Skeletal muscle tissue (tissue), 4 donors: Measurements from ENCODE around the gene ARSK. TPM values are rescaled to one million over a fixed set of nuclear protein-coding genes. Genes with fewer than 3 reads are reported as not detected.

Experiments
- H3K27ac ChIP-seq: one replicate; pipeline ENCODE4 v1.7.0; 2013; ENCODE audit warnings: mild to moderate bottlenecking, low read depth, low read length, inconsistent platforms
- H3K27me3 ChIP-seq, 3 donors: one replicate each; pipeline ENCODE4 v1.7.0; 2013; ENCODE audit warnings: low read length in 3 of 3; ENCODE audit not compliant: control insufficient read depth in 3 of 3, insufficient read depth in 3 of 3
- H3K36me3 ChIP-seq, 3 donors: one replicate each; pipeline ENCODE4 v1.7.0; 2013; ENCODE audit warnings: low read length in 3 of 3; ENCODE audit not compliant: control insufficient read depth in 3 of 3, insufficient read depth in 3 of 3
- H3K4me1 ChIP-seq, 3 donors: one replicate each; pipeline ENCODE4 v1.7.0; 2013; ENCODE audit warnings: low read length in 3 of 3, mild to moderate bottlenecking in 3 of 3; ENCODE audit not compliant: control insufficient read depth in 3 of 3, insufficient read depth in 3 of 3
- H3K4me3 ChIP-seq, 3 donors: one replicate each; pipeline ENCODE4 v1.7.0; 2013; ENCODE audit warnings: low read length in 3 of 3
- H3K9ac ChIP-seq, 3 donors: one replicate each; pipeline ENCODE4 v1.7.0; 2013; ENCODE audit warnings: low read length in 3 of 3, mild to moderate bottlenecking in 3 of 3, moderate library complexity in 2 of 3, low read depth in 1 of 3
- H3K9me3 ChIP-seq, 3 donors: one replicate each; pipeline ENCODE4 v1.7.0; 2013; ENCODE audit warnings: low read length in 3 of 3; ENCODE audit not compliant: control insufficient read depth in 3 of 3
- total RNA-seq: library from RNA; depleted of rRNA; stranded (reverse); fragments of >200 nt; gene quantifications from one replicate; pipeline ENCODE4 v1.2.3, GENCODE V29; 2014
- donor health status: Osteomylitis.

Gene ARSK
- total RNA-seq, 1 donor from 2014 or later, result 6.3 TPM

DNA sequence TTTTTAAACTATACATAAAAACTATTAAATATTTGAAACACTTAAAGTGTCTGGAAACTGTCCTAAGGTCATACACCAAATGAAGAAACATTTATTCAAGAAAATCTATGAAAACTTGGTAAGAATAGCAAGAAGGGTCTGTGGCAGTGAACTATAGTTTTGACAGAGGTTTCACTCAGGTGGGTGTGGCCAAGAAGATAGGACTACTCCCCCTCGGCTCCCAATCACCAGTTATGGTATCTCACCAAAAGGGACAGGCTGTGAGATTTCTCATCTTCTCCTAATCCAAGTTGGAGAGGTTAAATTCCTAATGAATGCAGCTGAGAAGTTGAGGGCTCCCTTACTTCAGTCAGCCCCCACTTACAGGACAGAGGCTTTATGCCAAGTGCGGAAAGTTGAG is 2.9 kb downstream of the ARSK start:
- peaks cover 0 to 2% (median 2%) of the 10 kb centered on the region in 3 donors for H3K36me3 ChIP-seq
- no peaks in the 10 kb centered on the region for H3K27me3 ChIP-seq
- H3K27ac ChIP-seq, result no peak overlapping the region
- H3K9ac ChIP-seq, result no peak overlapping the region
- H3K4me1 ChIP-seq, result peaks cover 8 to 17% (median 13%) of the 10 kb centered on the region in 3 donors
- no peaks in the 10 kb centered on the region for H3K9me3 ChIP-seq
- no peak overlapping the region for H3K4me3 ChIP-seq

DNA sequence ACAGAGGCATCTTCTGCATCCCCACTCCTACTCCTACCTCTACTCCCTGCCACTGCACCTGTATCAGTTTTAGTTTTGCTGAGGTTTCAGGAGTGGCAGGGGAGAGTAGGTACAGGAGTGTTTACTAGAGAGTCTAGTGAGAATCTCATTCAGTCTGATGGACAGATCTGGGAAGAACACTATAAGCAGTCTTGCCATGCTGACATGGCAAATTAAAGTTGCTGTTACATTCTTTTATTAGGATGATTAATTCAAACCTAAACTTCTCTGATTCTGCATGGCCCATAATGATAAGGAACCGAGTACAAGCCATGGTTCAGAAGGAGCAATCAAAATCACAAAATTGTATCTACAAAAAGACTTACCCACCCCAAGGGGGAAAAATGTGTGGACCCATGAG is 7.4 kb downstream of the ARSK start:
- Histone ChIP-seq H3K27me3 (no peaks in the 10 kb centered on the region), H3K27ac (no peak overlapping the region), H3K36me3 (peaks cover 0 to 2% (median 0%) of the 10 kb centered on the region in 3 donors), H3K4me3 (no peak overlapping the region), H3K4me1 (no peaks in the 10 kb centered on the region), H3K9me3 (no peaks in the 10 kb centered on the region), H3K9ac (no peak overlapping the region)

DNA sequence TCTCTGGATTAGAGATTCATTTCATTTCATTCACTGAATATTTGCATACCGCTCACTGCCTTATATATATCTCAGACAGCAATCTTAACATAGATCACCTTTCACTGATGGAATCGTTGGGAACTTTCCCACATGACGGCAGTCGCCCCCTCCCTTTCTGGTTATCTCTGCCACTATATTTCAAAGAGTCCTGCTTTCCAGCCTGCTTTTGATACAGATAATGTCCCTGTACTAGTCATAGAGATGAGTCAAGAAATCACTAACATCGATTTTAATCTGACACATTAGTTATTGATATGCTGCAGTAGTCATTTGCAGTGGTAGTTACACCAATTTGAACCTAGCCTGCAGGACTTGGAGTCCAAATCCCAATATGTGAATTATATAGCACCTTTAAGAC is 8.5 kb downstream of the ARSK start:
- Histone ChIP-seq H3K4me1 (no peaks in the 10 kb centered on the region), H3K4me3 (no peak overlapping the region), H3K27ac (no peak overlapping the region), H3K9me3 (no peaks in the 10 kb centered on the region), H3K9ac (no peak overlapping the region), H3K27me3 (no peaks in the 10 kb centered on the region), H3K36me3 (peaks cover 0 to 2% (median under 1%) of the 10 kb centered on the region in 3 donors)

DNA sequence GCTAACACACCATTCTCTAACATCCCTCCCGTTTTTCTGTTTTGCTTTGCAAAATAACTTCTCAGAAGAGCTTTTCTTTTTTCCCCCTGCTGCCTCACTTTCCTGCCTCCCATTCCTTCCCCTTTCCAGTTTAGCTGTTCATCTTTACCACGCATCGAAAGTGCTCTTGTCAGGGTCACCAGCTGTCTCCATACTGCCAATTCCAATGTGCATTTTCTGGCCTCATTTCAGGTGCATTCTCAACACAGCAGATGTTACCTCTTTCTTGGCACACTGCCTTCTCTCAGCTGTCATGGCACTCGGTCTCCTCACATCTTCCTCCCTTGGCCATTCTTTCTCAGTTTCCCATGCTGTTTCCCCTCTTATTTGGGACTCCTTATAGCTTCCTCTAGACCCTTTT is 9.5 kb downstream of the ARSK start:
- no peaks in the 10 kb centered on the region for H3K4me1 ChIP-seq
- H3K27me3 ChIP-seq, result no peaks in the 10 kb centered on the region
- no peak overlapping the region for H3K27ac ChIP-seq
- peaks cover 0 to 5% (median 5%) of the 10 kb centered on the region in 3 donors for H3K36me3 ChIP-seq
- H3K4me3 ChIP-seq, result no peak overlapping the region
- no peak overlapping the region for H3K9ac ChIP-seq
- H3K9me3 ChIP-seq, result no peaks in the 10 kb centered on the region

DNA sequence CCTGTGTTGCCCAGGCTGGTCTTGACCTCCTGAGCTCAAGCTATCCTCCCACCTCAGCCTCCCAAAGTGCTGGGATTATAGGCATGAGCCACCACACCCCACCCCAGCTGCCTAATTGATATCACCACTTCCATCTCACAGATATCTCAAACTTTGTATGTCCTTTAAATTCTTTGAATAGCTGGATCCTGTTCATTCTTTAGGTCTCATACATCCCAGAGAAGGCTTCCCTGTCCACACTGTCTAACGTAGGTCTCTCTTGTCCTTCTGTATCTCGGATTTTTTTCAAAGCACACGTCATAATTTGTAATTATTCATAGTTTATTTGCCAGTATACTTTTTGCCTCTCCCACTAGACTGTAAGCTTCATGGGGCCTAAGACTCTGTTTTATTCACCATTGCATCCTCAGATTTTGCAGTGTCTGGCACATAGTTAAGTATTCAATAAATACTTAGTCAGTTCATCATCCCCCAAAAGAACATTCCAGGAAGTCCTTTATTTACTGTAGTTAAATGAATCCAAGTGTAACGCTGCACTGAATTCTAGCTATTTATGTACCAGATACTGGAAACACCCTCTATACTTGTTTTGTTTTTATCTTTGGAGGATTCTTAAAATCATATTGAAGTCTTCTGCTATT is 10.5 kb downstream of the ARSK start:
- no peak overlapping the region for H3K9ac ChIP-seq

DNA sequence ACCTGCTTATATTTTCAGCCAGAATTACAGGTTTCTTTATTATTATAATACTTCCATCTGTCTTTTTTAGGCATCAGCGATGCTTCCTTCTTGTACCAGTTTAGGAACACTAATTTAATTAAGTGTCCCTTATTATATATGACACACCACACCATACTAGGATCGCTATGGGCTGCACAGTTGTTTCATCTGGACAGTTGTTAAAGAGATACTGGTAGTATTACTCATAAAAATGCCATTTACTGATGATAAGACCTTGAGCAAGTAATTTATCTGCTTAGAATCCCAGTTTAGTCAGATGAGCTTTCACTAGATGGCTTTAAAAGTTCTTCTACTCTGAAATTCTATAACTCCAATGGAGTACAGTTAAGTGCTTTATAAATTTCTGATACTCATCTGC is 17.1 kb downstream of the ARSK start:
- no peak overlapping the region for H3K9ac ChIP-seq
- no peaks in the 10 kb centered on the region for H3K27me3 ChIP-seq
- H3K9me3 ChIP-seq, result no peaks in the 10 kb centered on the region
- peaks cover 0 to 5% (median 5%) of the 10 kb centered on the region in 3 donors for H3K36me3 ChIP-seq
- peaks cover 0 to 6% (median 0%) of the 10 kb centered on the region in 3 donors for H3K4me1 ChIP-seq
- no peak overlapping the region for H3K27ac ChIP-seq
- H3K4me3 ChIP-seq, result no peak overlapping the region

More for the DNA sequence above, 10.5 kb downstream of the ARSK start:
- Histone ChIP-seq H3K27me3 (no peaks in the 10 kb centered on the region), H3K4me1 (peaks cover 0 to 4% (median 0%) of the 10 kb centered on the region in 3 donors), H3K9me3 (no peaks in the 10 kb centered on the region), H3K4me3 (no peak overlapping the region), H3K27ac (no peak overlapping the region), H3K36me3 (peaks cover 0 to 5% (median 5%) of the 10 kb centered on the region in 3 donors)

DNA sequence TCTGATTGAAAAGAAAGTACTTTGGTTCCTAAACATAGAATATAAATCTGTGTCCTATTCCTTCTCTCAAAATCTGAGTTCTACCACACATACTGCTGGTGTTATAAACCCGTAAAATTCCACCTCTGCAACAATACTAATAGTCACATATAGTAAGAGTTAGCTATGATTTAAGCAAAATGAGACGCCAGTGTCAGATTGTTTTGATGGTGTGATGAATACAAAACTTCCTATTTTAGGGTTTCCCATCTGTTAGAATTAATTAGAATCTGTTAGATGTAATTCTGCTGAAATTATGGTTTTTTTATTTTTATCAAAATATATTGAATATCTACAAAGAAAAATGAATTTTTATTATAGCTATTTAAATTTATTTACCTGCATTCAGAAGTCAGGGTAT is 26.7 kb downstream of the ARSK start:
- Histone ChIP-seq H3K27ac (no peak overlapping the region), H3K9ac (no peak overlapping the region), H3K9me3 (no peaks in the 10 kb centered on the region), H3K36me3 (no peaks in the 10 kb centered on the region), H3K4me3 (no peak overlapping the region), H3K27me3 (no peaks in the 10 kb centered on the region), H3K4me1 (no peaks in the 10 kb centered on the region)

DNA sequence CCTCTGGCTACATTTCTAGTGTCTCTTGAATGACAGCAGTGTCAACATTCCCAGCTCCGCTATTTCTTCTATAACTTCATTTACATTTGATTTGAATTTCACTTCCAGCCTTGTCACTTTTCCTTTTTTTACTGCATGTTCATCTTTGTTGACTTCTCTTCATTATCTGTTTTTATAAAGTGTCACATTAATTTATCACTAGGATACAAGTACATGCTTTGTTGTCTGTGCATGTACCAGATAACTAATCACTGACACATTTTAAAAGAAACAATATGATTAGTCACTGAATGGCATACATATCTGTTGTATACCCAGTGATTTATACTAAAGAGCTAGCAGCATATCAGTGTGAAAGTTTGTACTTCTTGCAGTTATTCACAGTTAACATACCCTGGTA is 29.1 kb downstream of the ARSK start:
- Histone ChIP-seq H3K36me3 (no peaks in the 10 kb centered on the region), H3K9me3 (no peaks in the 10 kb centered on the region), H3K9ac (no peak overlapping the region), H3K27ac (no peak overlapping the region), H3K4me3 (no peak overlapping the region), H3K27me3 (no peaks in the 10 kb centered on the region), H3K4me1 (no peaks in the 10 kb centered on the region)

DNA sequence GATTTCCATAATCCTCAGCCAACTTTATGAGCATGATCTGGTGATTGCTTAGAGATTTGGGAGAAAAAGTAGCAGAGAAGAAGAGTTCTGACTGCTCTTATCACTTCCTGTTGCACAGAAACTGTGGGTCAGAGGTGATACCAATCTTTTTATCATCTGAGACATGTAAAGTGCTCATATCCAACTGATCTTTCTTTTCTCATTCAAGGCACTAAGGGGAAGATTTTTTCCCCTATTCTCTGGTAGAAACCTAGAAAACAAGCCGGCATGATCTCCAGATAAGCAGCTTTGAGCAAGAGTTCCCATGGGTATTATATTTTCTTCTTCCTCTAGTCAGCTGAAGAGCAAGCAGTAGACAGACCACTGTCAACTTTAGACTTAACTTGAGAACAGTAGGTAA is 36.0 kb downstream of the ARSK start:
- Histone ChIP-seq H3K27ac (no peak overlapping the region), H3K27me3 (no peaks in the 10 kb centered on the region), H3K36me3 (no peaks in the 10 kb centered on the region), H3K9ac (no peak overlapping the region), H3K9me3 (no peaks in the 10 kb centered on the region), H3K4me3 (no peak overlapping the region), H3K4me1 (no peaks in the 10 kb centered on the region)

DNA sequence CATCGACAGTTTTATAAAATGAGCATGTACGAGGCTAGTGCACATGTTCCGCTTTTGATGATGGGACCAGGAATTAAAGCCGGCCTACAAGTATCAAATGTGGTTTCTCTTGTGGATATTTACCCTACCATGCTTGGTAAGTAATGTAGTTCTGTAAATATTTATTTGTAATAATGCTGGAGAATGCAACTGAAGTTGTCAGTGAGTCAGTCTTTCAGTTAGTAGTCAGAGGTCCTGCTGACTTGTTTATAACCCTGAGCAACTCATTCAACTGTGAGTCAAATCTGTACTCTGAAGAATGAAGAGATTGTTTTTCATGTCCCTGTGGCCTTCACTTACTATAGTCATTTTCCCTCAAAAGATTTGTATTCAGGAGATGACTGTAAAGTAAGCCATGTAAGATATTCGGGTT is 36.6 kb downstream of the ARSK start:
- Histone ChIP-seq H3K27ac (no peak overlapping the region), H3K4me1 (no peaks in the 10 kb centered on the region), H3K4me3 (no peak overlapping the region), H3K27me3 (no peaks in the 10 kb centered on the region), H3K36me3 (no peaks in the 10 kb centered on the region), H3K9me3 (no peaks in the 10 kb centered on the region), H3K9ac (no peak overlapping the region)
